Stimulated activated CD4-positive, alpha-beta T cell treated with anti-CD3 and anti-CD28 coated beads, Interleukin-4, amount 100 ng/mL, for 48 hours (primary cell): ENCODE data around the gene HSD3B7.

ENCODE experiments used
- DNase-seq, 2 donors: peaks; one replicate each; pipeline ENCODE4 v3.0.0-alpha.2; 2020; ENCODE audit warnings: low read depth in 2 of 2

The HSD3B7 gene

GRCh38 chr16:31023252-31023602 lies 38.2 kb downstream of the HSD3B7 start:
- DNase-seq: no peak

- DNase-seq: no peak
These were observed 38.7 kb downstream of the HSD3B7 start for GRCh38 chr16:31023627-31024226.

GRCh38 chr16:31025339-31025738 lies 40.3 kb downstream of the HSD3B7 start:
- DNase-seq: no peak

- DNase-seq: no peak
These were observed 44.3 kb downstream of the HSD3B7 start for GRCh38 chr16:31029272-31029671.

- no peak for DNase-seq
These were observed 46.3 kb downstream of the HSD3B7 start for GRCh38 chr16:31031276-31031675.

- peak; percentile 95 for DNase-seq
These were observed 48.0 kb downstream of the HSD3B7 start, which contains the start of gene STX4 for GRCh38 chr16:31032736-31033708. Gene STX4, plus strand, starts transcription at chr16:31033558. Its CDS starts 248 bp downstream, at chr16:31033806.

GRCh38 chr16:31033709-31034492 lies 48.9 kb downstream of the HSD3B7 start:
- DNase-seq: peak; percentile 84 to 87

- DNase-seq: no peak
These were observed 51.7 kb downstream of the HSD3B7 start for GRCh38 chr16:31036691-31037090.
